Measurements from ENCODE around the gene TYMP.

Gene TYMP

GRCh38 chr22:50519151-50519550 is 10.7 kb downstream of the TYMP start:
- Histone ChIP-seq H2AFZ (ENCODE audit: low read length) (no peak overlapping the region), H3K27ac (ENCODE audit: low read depth, low read length, poor library complexity, severe bottlenecking) (no peak overlapping the region), H3K4me2 (ENCODE audit: low read length) (no peak overlapping the region), H3K79me2 (ENCODE audit: insufficient read depth, low read length) (peaks cover 10% of the 10 kb centered on the region), H3K9me2 (ENCODE audit: low read depth, low read length) (no peaks in the 10 kb centered on the region), H3K4me3 (ENCODE audit: low read depth, low read length, poor library complexity, severe bottlenecking) (no peak overlapping the region), H3K36me3 (ENCODE audit: insufficient read depth, low read length) (peaks cover 87% of the 10 kb centered on the region), H3F3A (ENCODE audit: insufficient read depth, low read length) (no peaks in the 10 kb centered on the region), H3K27me3 (ENCODE audit: insufficient read depth, low read length) (no peaks in the 10 kb centered on the region), H3K9ac (ENCODE audit: low read length) (no peak overlapping the region), H4K20me1 (ENCODE audit: insufficient read depth, low read length) (no peaks in the 10 kb centered on the region), H3K4me1 (ENCODE audit: insufficient read depth, low read length, severe bottlenecking) (peaks cover 9% of the 10 kb centered on the region), H3K9me3 (ENCODE audit: low read length) (no peaks in the 10 kb centered on the region)
- no peak for TF ChIP-seq EZH2 (IDR thresholded peaks at IDR 0.05; ENCODE audit: borderline replicate concordance, low read length)
- TF ChIP-seq, protein P1, sequence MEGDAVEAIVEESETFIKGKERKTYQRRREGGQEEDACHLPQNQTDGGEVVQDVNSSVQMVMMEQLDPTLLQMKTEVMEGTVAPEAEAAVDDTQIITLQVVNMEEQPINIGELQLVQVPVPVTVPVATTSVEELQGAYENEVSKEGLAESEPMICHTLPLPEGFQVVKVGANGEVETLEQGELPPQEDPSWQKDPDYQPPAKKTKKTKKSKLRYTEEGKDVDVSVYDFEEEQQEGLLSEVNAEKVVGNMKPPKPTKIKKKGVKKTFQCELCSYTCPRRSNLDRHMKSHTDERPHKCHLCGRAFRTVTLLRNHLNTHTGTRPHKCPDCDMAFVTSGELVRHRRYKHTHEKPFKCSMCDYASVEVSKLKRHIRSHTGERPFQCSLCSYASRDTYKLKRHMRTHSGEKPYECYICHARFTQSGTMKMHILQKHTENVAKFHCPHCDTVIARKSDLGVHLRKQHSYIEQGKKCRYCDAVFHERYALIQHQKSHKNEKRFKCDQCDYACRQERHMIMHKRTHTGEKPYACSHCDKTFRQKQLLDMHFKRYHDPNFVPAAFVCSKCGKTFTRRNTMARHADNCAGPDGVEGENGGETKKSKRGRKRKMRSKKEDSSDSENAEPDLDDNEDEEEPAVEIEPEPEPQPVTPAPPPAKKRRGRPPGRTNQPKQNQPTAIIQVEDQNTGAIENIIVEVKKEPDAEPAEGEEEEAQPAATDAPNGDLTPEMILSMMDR (IDR thresholded peaks at IDR 0.05; ENCODE audit: low read length): no peak

DNA sequence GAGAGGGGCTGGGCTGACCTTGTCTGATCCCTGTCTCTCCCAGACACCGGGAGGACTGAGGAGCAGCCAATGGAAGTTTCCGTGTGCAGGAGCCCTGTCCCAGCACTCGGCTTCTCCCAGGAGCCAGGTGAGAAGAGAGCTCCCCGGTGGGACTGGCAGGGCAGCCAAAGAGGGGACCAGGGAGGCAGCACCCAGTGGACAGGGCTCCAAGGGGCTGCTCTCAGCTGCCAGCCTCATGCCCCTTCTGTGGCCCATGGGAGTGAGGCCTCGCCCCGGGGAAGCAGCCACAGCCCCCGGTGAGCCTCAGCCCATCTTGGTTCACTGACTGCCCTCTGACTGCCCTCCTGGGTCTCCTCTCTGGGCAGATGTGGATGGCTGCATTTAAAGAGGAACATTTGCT is 11.2 kb downstream of the TYMP start:
- Histone ChIP-seq H2AFZ (ENCODE audit: low read length) (no peak overlapping the region), H3K9me2 (ENCODE audit: low read depth, low read length) (no peaks in the 10 kb centered on the region), H3K4me1 (ENCODE audit: insufficient read depth, low read length, severe bottlenecking) (peaks cover 4% of the 10 kb centered on the region), H3K9ac (ENCODE audit: low read length) (no peak overlapping the region), H3K4me3 (ENCODE audit: low read depth, low read length, poor library complexity, severe bottlenecking) (no peak overlapping the region), H3K79me2 (ENCODE audit: insufficient read depth, low read length) (peaks cover 15% of the 10 kb centered on the region), H3F3A (ENCODE audit: insufficient read depth, low read length) (no peaks in the 10 kb centered on the region), H3K36me3 (ENCODE audit: insufficient read depth, low read length) (peaks cover 83% of the 10 kb centered on the region), H3K4me2 (ENCODE audit: low read length) (no peak overlapping the region), H3K27ac (ENCODE audit: low read depth, low read length, poor library complexity, severe bottlenecking) (no peak overlapping the region), H3K27me3 (ENCODE audit: insufficient read depth, low read length) (no peaks in the 10 kb centered on the region), H3K9me3 (ENCODE audit: low read length) (no peaks in the 10 kb centered on the region), H4K20me1 (ENCODE audit: insufficient read depth, low read length) (no peaks in the 10 kb centered on the region)
- TF ChIP-seq EZH2 (IDR thresholded peaks at IDR 0.05; ENCODE audit: borderline replicate concordance, low read length): no peak
- TF ChIP-seq, protein P1 (IDR thresholded peaks at IDR 0.05; ENCODE audit: low read length): no peak

DNA sequence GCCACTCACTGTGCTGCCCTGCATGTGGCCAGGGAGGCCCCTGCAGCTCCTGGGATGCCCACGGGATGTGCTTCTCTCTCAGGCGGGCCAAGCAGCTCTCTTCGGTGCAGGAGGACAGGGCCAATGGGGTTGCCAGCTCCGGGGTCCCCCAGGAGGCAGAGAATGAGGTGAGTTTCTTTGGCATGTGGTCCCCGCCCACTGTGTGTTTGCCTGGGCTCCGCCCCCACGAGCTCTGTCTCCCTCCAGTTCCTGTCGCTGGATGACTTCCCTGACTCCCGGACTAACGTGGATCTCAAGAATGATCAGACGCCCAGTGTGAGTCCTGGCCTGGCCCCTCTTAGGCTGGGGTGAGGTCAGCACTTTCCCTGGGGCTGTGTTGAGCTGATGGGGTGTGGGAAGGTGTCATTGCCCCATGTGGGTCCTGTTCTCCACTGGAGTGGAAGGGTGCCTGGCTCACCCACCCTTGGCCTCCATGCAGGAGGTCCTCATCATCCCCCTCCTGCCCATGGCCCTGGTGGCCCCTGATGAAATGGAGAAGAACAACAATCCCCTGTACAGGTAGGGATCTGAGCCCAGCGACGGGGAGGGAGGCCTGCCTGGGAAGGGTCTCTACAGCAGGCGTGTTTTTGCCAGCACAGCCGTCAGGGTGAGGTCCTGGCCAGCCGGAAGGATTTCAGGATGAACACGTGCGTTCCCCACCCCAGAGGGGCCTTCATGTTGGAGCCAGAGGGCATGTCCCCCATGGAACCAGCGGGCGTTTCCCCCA is 12.1 kb downstream of the TYMP start:
- H3K36me3 ChIP-seq (ENCODE audit: insufficient read depth, low read length): peaks cover 81% of the 10 kb centered on the region

DNA sequence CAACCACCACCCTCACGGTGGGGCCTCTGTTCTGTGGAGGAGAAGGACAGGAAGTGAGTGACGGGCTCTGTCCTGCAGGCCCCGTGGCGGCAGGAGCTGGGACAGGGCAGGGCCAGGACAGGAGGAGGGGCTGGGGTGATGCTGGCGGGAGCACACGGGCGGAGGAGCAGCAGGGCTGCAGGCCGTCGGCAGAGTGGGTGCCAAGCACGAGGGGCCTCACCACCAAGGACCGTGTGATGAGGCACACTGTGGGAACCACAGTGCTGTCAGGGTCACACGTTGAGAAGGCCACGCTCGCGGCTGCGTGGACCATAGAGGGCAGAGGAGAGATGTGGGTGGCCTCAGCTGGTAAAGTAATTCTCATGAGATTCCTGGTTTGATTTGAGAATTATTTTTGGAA is 12.9 kb downstream of the TYMP start:
- Histone ChIP-seq H3K36me3 (ENCODE audit: insufficient read depth, low read length) (peaks cover 81% of the 10 kb centered on the region), H3K79me2 (ENCODE audit: insufficient read depth, low read length) (peaks cover 32% of the 10 kb centered on the region)

More for the DNA sequence above, 12.1 kb downstream of the TYMP start:
- Histone ChIP-seq H3K27ac (ENCODE audit: low read depth, low read length, poor library complexity, severe bottlenecking) (no peak overlapping the region), H3K79me2 (ENCODE audit: insufficient read depth, low read length) (peaks cover 25% of the 10 kb centered on the region), H3K4me2 (ENCODE audit: low read length) (no peak overlapping the region), H3K9me3 (ENCODE audit: low read length) (no peaks in the 10 kb centered on the region), H3K9me2 (ENCODE audit: low read depth, low read length) (no peaks in the 10 kb centered on the region), H3K4me1 (ENCODE audit: insufficient read depth, low read length, severe bottlenecking) (no peaks in the 10 kb centered on the region), H3K4me3 (ENCODE audit: low read depth, low read length, poor library complexity, severe bottlenecking) (no peak overlapping the region), H4K20me1 (ENCODE audit: insufficient read depth, low read length) (no peaks in the 10 kb centered on the region), H2AFZ (ENCODE audit: low read length) (no peak overlapping the region), H3F3A (ENCODE audit: insufficient read depth, low read length) (no peaks in the 10 kb centered on the region), H3K9ac (ENCODE audit: low read length) (no peak overlapping the region), H3K27me3 (ENCODE audit: insufficient read depth, low read length) (no peaks in the 10 kb centered on the region)
- no peak for TF ChIP-seq EZH2 (IDR thresholded peaks at IDR 0.05; ENCODE audit: borderline replicate concordance, low read length)

More for the DNA sequence above, 12.9 kb downstream of the TYMP start:
- Histone ChIP-seq H3F3A (ENCODE audit: insufficient read depth, low read length) (no peaks in the 10 kb centered on the region), H3K9me2 (ENCODE audit: low read depth, low read length) (no peaks in the 10 kb centered on the region), H3K27ac (ENCODE audit: low read depth, low read length, poor library complexity, severe bottlenecking) (no peak overlapping the region), H4K20me1 (ENCODE audit: insufficient read depth, low read length) (no peaks in the 10 kb centered on the region), H3K4me1 (ENCODE audit: insufficient read depth, low read length, severe bottlenecking) (no peaks in the 10 kb centered on the region), H3K4me2 (ENCODE audit: low read length) (no peak overlapping the region), H3K9ac (ENCODE audit: low read length) (no peak overlapping the region), H3K4me3 (ENCODE audit: low read depth, low read length, poor library complexity, severe bottlenecking) (no peak overlapping the region), H3K27me3 (ENCODE audit: insufficient read depth, low read length) (no peaks in the 10 kb centered on the region), H2AFZ (ENCODE audit: low read length) (no peak overlapping the region), H3K9me3 (ENCODE audit: low read length) (no peaks in the 10 kb centered on the region)
- TF ChIP-seq, protein P1 (IDR thresholded peaks at IDR 0.05; ENCODE audit: low read length): no peak
- TF ChIP-seq EZH2 (IDR thresholded peaks at IDR 0.05; ENCODE audit: borderline replicate concordance, low read length): no peak

Measured in OCI-LY1 (cell line).